GM12891 (cell line): ENCODE results near the gene MSANTD3.
A peak's percentile ranks its signal among the peaks of the same experiment; 100 is the strongest.
"Not testable (repeated sequence)": the region's sequence is repeated elsewhere in the genome, so short reads cannot be mapped to it uniquely, and the experiment has no call there.

Experiments
- DNase-seq: peaks from one replicate; pipeline ENCODE4 v3.0.0; 2011; ENCODE audit warnings: low spot score; ENCODE audit not compliant: insufficient read length
- FAIRE-seq: peaks from 2 replicates; lab custom pipeline; 2011; peaks lifted over from hg19 to GRCh38; lab: Jason Lieb, UNC
- PAX5 ChIP-seq: IDR thresholded peaks from 2 replicates; pipeline ENCODE4 v1.6.1; 2011; ENCODE audit warnings: low read length, moderate library complexity, mild to moderate bottlenecking; ENCODE audit not compliant: insufficient read depth, severe bottlenecking
- POLR2A ChIP-seq: IDR thresholded peaks from 2 replicates; pipeline ENCODE4 v1.6.1; 2011; ENCODE audit warnings: low read depth, low read length, control low read depth
- POLR2AphosphoS5 ChIP-seq: IDR thresholded peaks from 2 replicates; pipeline ENCODE4 v1.6.1; 2011; ENCODE audit warnings: low read depth, low read length, control low read depth
- POU2F2 ChIP-seq: IDR thresholded peaks from 2 replicates; pipeline ENCODE4 v1.6.1; 2011; ENCODE audit warnings: low read depth, mild to moderate bottlenecking, control low read depth, low read length, moderate library complexity
- SPI1 ChIP-seq: IDR thresholded peaks from 2 replicates; pipeline ENCODE4 v1.6.1; 2011; ENCODE audit warnings: low read depth, low read length, control low read depth
- TAF1 ChIP-seq: IDR thresholded peaks from 2 replicates; pipeline ENCODE4 v1.6.1; 2011; ENCODE audit warnings: low read depth, low read length, control low read depth

The MSANTD3 gene

GRCh38 chr9:100408546-100409175 is 18.3 kb upstream of the MSANTD3 start:
- no peak for DNase-seq
- TF ChIP-seq SPI1 (no peak), TAF1 (no peak), POLR2A (no peak), PAX5 (no peak), POU2F2 (no peak), POLR2AphosphoS5 (no peak)
- FAIRE-seq: no peak

- DNase-seq (no peak), FAIRE-seq (no peak)
- no peak for TF ChIP-seq PAX5
- TF ChIP-seq POLR2A: no peak
- no peak for TF ChIP-seq POLR2AphosphoS5
- TF ChIP-seq SPI1: peak; percentile 44; the same call in 1 of the 2 replicates
These were observed 17.8 kb upstream of the MSANTD3 start for GRCh38 chr9:100409176-100409556.

GRCh38 chr9:100411472-100412283 is 15.3 kb upstream of the MSANTD3 start:
- DNase-seq: peak; percentile 81
- TF ChIP-seq SPI1 (no peak), POU2F2 (0 out of 2 replicates have a peak, but pooled peaks have one; percentile 9), POLR2AphosphoS5 (peak; percentile 56; the same call in 1 of the 2 replicates), POLR2A (peak; percentile 65), TAF1 (0 out of 2 replicates have a peak, but pooled peaks have one; percentile 52), PAX5 (no peak)
- FAIRE-seq: peak; percentile 96

GRCh38 chr9:100413839-100414420 is 13.0 kb upstream of the MSANTD3 start:
- no peak for FAIRE-seq

GRCh38 chr9:100417815-100418214 is 9.1 kb upstream of the MSANTD3 start:
- no peak for TF ChIP-seq PAX5
- TF ChIP-seq POLR2AphosphoS5: no peak
- no peak for TF ChIP-seq POLR2A
- no peak for TF ChIP-seq POU2F2
- no peak for TF ChIP-seq TAF1
- no peak for TF ChIP-seq SPI1
- FAIRE-seq: no peak
- DNase-seq: no peak

More at GRCh38 chr9:100413839-100414420, 13.0 kb upstream of the MSANTD3 start:
- no peak for TF ChIP-seq PAX5
- TF ChIP-seq POLR2AphosphoS5: no peak
- no peak for TF ChIP-seq TAF1
- no peak for TF ChIP-seq POU2F2
- TF ChIP-seq SPI1: no peak
- TF ChIP-seq POLR2A: no peak
- DNase-seq: no peak

- DNase-seq: no peak
- TF ChIP-seq POLR2AphosphoS5 (no peak), SPI1 (no peak)
- no peak for FAIRE-seq
These were observed 7.8 kb upstream of the MSANTD3 start for GRCh38 chr9:100419166-100419565.

- not testable (repeated sequence) for FAIRE-seq, DNase-seq
These were observed 5.8 kb upstream of the MSANTD3 start for GRCh38 chr9:100421116-100421515.

- DNase-seq (no peak), FAIRE-seq (no peak)
- TF ChIP-seq TAF1: no peak
- no peak for TF ChIP-seq SPI1
- TF ChIP-seq POLR2A: no peak
- TF ChIP-seq POLR2AphosphoS5: no peak
- TF ChIP-seq PAX5: no peak
- TF ChIP-seq POU2F2: no peak
These were observed 1.2 kb upstream of the MSANTD3 start for GRCh38 chr9:100425758-100426157.

- no peak for FAIRE-seq
- DNase-seq: no peak
These were observed 784 bp upstream of the MSANTD3 start for GRCh38 chr9:100426189-100426529.

More at GRCh38 chr9:100426189-100426529, 784 bp upstream of the MSANTD3 start:
- TF ChIP-seq TAF1 (no peak), POLR2A (no peak), SPI1 (no peak), POLR2AphosphoS5 (no peak), POU2F2 (no peak), PAX5 (no peak)
